Measurements from ENCODE around the gene NCK2.

DNA sequence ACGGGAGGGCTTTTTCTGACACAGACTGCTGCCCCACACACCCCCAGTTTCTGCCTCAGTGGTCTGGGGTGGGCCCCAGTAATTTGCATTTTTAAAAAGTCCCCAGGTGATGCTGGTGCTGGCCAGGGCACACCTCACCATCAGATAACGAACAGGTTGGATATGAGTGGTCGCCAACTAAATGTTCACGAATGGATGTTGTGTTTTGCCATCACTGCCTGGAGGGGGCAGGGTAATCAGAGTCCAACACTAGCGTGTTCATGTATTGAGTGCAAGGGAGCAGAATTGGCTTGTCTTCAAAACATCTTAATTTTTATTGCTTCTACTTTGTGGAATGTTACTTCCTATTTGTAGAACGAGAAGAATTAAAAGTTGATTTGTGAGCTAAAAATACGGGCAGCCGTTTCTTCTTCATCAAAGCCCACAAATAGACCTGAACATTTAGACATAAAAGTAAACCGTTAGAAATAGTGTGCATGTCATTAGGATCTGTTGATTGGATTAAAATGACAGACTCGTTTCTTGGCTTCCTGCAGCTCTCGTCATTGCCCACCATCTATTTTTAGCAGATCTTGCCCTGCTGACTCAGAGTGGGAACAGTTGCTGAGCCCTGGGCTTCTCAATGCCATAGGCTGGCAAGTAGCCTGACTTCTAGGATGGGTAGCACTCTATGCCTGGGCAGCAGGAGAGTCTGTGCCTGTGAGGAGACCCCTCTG is 45.2 kb downstream of the NCK2 start:
- no peak for TF ChIP-seq CTCF (IDR thresholded peaks at IDR 0.05)
- no peak for TF ChIP-seq MYC (IDR thresholded peaks at IDR 0.05; ENCODE audit: borderline replicate concordance, low read length)
- TF ChIP-seq NFE2L2 (conservative IDR thresholded peaks at IDR 0.05; ENCODE audit: low read length), result no peak
- TF ChIP-seq MAX (IDR thresholded peaks at IDR 0.05), result no peak
- TF ChIP-seq JUN (IDR thresholded peaks at IDR 0.05), result no peak
- TF ChIP-seq RAD21 (conservative IDR thresholded peaks at IDR 0.05 in 1 of 2, IDR thresholded peaks at IDR 0.05 in 1 of 2), result no peak
- TF ChIP-seq EP300 (IDR thresholded peaks at IDR 0.05), result no peak
- no peak for TF ChIP-seq CHD4 (IDR thresholded peaks at IDR 0.05; ENCODE audit: borderline replicate concordance)

All from A549 (cell line).